ENCODE results near the gene ANXA3. TPM values are rescaled to one million over a fixed set of nuclear protein-coding genes. Genes with fewer than 3 reads are reported as not detected.

ANXA3 gene
- polyA plus RNA-seq, 3 donors, result 0.31 to 0.64 (median 0.55) TPM

GRCh38 chr4:78561677-78562076, 10.1 kb downstream of the ANXA3 start:
- no peak overlapping the region for H3K9ac ChIP-seq (ENCODE audit: insufficient read depth, low read length, poor library complexity, severe bottlenecking)
- no peaks in the 10 kb centered on the region for H3K4me1 ChIP-seq (ENCODE audit: control insufficient read depth in 1 of 2, insufficient read depth in 2 of 2, low read length in 2 of 2)
- no peak for TF ChIP-seq CTCF (IDR thresholded peaks at IDR 0.05)
- Mint-ChIP-seq H3K36me3 (no peaks in the 10 kb centered on the region), H3K27ac (no peak overlapping the region), H3K4me1 (no peaks in the 10 kb centered on the region), H3K27me3 (ENCODE audit: low read depth in 3 of 3) (peaks cover 0 to 2% (median 2%) of the 10 kb centered on the region in 3 donors), H3K9me3 (peaks cover 0 to 1% (median 0%) of the 10 kb centered on the region in 7 donors), H3K4me3 (no peak overlapping the region)
- H3K27me3 ChIP-seq (ENCODE audit: control insufficient read depth in 2 of 2, insufficient read depth in 2 of 2, low read length in 2 of 2), result no peaks in the 10 kb centered on the region
- H3K79me2 ChIP-seq (ENCODE audit: insufficient read depth, low read length), result no peaks in the 10 kb centered on the region
- H3K36me3 ChIP-seq (replicated peaks in 1 of 2; ENCODE audit: control insufficient read depth in 1 of 2, insufficient read depth in 2 of 2, low read length in 2 of 2), result no peaks in the 10 kb centered on the region
- H3K27ac ChIP-seq (ENCODE audit: low read depth in 1 of 2, low read length in 2 of 2), result no peak overlapping the region
- no peak overlapping the region for H3K4me3 ChIP-seq (replicated peaks in 1 of 3; ENCODE audit: low read depth in 2 of 3, low read length in 3 of 3)
- intact Hi-C loops (cut with micrococcal nuclease), result no loop called here
- no peak overlapping the region for H3K4me2 ChIP-seq (replicated peaks; ENCODE audit: extremely low read depth, low read length, poor library complexity, severe bottlenecking)
- no peak for DNase-seq
- H4K20me1 ChIP-seq (ENCODE audit: insufficient read depth, low read length), result no peaks in the 10 kb centered on the region
- H2AFZ ChIP-seq (ENCODE audit: insufficient read depth, low read depth, low read length, poor library complexity, severe bottlenecking), result no peak overlapping the region
- no peaks in the 10 kb centered on the region for H3K9me3 ChIP-seq (replicated peaks in 1 of 2; ENCODE audit: control insufficient read depth in 1 of 2, insufficient read depth in 1 of 2, low read length in 2 of 2)

- H3K4me3 ChIP-seq (replicated peaks in 1 of 3; ENCODE audit: low read depth in 2 of 3, low read length in 3 of 3), result no peak overlapping the region
- Mint-ChIP-seq H3K9me3 (peaks cover 0 to 1% (median 0%) of the 10 kb centered on the region in 7 donors), H3K4me3 (no peak overlapping the region), H3K27me3 (ENCODE audit: low read depth in 3 of 3) (peaks cover 0 to 2% (median 2%) of the 10 kb centered on the region in 3 donors), H3K36me3 (no peaks in the 10 kb centered on the region), H3K27ac (no peak overlapping the region), H3K4me1 (no peaks in the 10 kb centered on the region)
- H3K36me3 ChIP-seq (replicated peaks in 1 of 2; ENCODE audit: control insufficient read depth in 1 of 2, insufficient read depth in 2 of 2, low read length in 2 of 2), result no peaks in the 10 kb centered on the region
- WGBS (ENCODE audit: insufficient coverage), result 90% methylated on average over 2 of the region's 4 CpGs
- no peaks in the 10 kb centered on the region for H3K79me2 ChIP-seq (ENCODE audit: insufficient read depth, low read length)
- no peaks in the 10 kb centered on the region for H3K4me1 ChIP-seq (ENCODE audit: control insufficient read depth in 1 of 2, insufficient read depth in 2 of 2, low read length in 2 of 2)
- H3K27me3 ChIP-seq (ENCODE audit: control insufficient read depth in 2 of 2, insufficient read depth in 2 of 2, low read length in 2 of 2), result no peaks in the 10 kb centered on the region
- H4K20me1 ChIP-seq (ENCODE audit: insufficient read depth, low read length), result no peaks in the 10 kb centered on the region
- DNase-seq, result no peak
- no peak overlapping the region for H2AFZ ChIP-seq (ENCODE audit: insufficient read depth, low read depth, low read length, poor library complexity, severe bottlenecking)
- H3K27ac ChIP-seq (ENCODE audit: low read depth in 1 of 2, low read length in 2 of 2), result no peak overlapping the region
- H3K9me3 ChIP-seq (replicated peaks in 1 of 2; ENCODE audit: control insufficient read depth in 1 of 2, insufficient read depth in 1 of 2, low read length in 2 of 2), result no peaks in the 10 kb centered on the region
- no peak overlapping the region for H3K4me2 ChIP-seq (replicated peaks; ENCODE audit: extremely low read depth, low read length, poor library complexity, severe bottlenecking)
- H3K9ac ChIP-seq (ENCODE audit: insufficient read depth, low read length, poor library complexity, severe bottlenecking), result no peak overlapping the region
- no peak for TF ChIP-seq CTCF (IDR thresholded peaks at IDR 0.05)
- intact Hi-C loops (cut with micrococcal nuclease), result no loop called here
Observed at GRCh38 chr4:78562687-78563086, 11.1 kb downstream of the ANXA3 start.
